H1 (cell line): ENCODE data around the gene ARMC7. TPM values are rescaled to one million over a fixed set of nuclear protein-coding genes. Genes with fewer than 3 reads are reported as not detected.

Experiments used
- CEBPB ChIP-seq: IDR thresholded peaks from 2 replicates; pipeline ENCODE4 v1.6.1; 2012; ENCODE audit warnings: low read depth, low read length
- GTF2F1 ChIP-seq: IDR thresholded peaks from 2 replicates; pipeline ENCODE4 v1.6.1; 2012; ENCODE audit warnings: low read depth, low read length, improper control_type of control experiment, borderline replicate concordance
- PHF8 ChIP-seq: fragments of 200-600 bp; sonication (generic); conservative IDR thresholded peaks from 2 replicates; pipeline ENCODE4 v1.7.1; 2012; ENCODE audit warnings: low read depth, mild to moderate bottlenecking, inconsistent platforms, low read length, moderate library complexity
- RAD21 ChIP-seq, 2 experiments: IDR thresholded peaks in 1 of 2; conservative IDR thresholded peaks in 1 of 2; 2 replicates each; pipeline ENCODE4 v1.6.1; 2011; ENCODE audit warnings: low read depth in 2 of 2, low read length in 2 of 2, improper control_type of control experiment in 1 of 2, inconsistent platforms in 1 of 2, mild to moderate bottlenecking in 1 of 2, moderate library complexity in 1 of 2
- polyA plus RNA-seq, 7 experiments: library from polyadenylated mRNA; depleted of rRNA in 3 of 7; stranded (reverse) in 5 of 7; unstranded in 2 of 7; fragments of >200 nt in 5 of 7; fragments of 200-250 nt in 2 of 7; gene quantifications; 1 replicate in 5 of 7; 2 replicates in 1 of 7; 4 replicates in 1 of 7; pipeline versions ENCODE4 v1.2.1 to v1.2.3, GENCODE V29; 2011 to 2013; ENCODE audit warnings: missing spikeins in 2 of 7, mixed read lengths in 2 of 7
- total RNA-seq: library from RNA; stranded (reverse); fragmentation: NEBNext Ultra II Directional; extraction: Animal tissue kit (Norgen Biotek cat#: 25700); gene quantifications from 2 replicates; pipeline ENCODE4 v1.2.1, GENCODE V29; 2021

The ARMC7 gene
- total and polyA plus RNA-seq, 2 of the 8 experiments (the other 6 are each of a cell fraction or from before 2014, with no cell fraction given) = 9.8 to 13.6 TPM

DNA sequence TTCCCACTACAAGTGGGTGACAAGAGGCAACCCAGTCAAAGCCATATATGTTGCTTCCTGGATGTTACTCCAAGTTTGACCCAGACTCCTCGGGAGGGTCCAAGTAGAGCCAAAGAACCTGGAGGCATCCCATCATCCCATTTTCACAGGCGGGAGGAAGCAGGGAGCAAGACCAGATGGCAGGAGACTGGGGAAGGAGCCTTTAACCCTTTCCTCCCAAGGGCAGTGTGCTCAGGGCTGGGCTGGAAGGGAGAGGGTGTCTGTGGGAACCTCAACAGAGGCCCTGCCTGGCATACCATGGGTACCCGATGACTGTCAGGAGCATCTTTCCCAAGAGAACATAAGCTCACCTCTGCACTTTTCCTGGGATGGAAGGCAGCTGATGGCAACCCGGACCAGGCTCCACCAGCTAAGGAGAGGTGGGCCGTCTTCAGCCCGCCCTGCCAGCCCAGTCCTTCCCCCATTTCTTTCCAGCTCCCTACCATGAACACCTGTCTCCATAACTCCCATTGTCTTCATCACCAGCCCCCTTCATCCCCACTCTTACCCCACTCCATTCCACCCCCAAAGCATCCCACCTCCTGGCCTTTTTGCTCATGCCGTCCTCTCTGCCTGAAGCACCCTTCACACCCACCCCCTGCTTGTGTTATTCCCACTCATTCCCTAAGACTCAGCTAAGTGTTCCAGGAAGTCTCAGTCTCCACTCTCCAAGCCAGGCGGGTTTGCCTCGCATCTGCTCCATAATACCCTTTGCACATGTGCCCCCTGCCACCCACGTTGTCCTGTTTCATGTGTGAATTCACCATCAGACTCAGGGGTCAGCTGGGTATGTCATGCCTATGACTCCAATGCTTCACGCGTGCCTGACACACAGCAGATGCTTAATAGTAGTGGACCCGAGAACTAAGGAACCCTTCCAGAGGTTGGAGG lies 27.9 kb upstream of the ARMC7 start (continued):
- TF ChIP-seq PHF8 (no peak), RAD21 (IDR thresholded peaks at IDR 0.05 in 1 of 2, conservative IDR thresholded peaks at IDR 0.05 in 1 of 2; ENCODE audit: low read depth in 2 of 2, low read length in 2 of 2) (no peak), CEBPB (no peak), GTF2F1 (no peak)
